ENCODE data around the gene EVX2.

DNA sequence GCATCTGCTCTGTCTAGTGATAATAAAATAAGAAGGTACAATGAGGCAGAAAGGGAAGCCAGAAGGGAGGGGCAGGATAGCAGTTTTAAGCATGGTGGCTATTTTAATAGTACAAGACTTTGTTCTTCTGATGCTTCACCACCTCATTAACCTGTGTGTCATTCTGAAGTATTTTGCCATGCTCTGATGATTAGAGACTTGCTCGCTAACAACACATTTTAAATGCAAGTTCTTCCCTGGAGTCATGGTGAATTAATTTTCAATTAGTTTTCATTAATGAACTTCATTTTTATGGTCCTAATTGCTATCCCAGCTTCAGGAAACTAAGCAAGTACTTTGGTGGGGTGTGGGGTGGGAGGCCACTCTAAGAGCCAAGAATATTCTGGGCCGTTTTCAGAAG is 56.0 kb downstream of the EVX2 start:
- TF ChIP-seq, protein P1, sequence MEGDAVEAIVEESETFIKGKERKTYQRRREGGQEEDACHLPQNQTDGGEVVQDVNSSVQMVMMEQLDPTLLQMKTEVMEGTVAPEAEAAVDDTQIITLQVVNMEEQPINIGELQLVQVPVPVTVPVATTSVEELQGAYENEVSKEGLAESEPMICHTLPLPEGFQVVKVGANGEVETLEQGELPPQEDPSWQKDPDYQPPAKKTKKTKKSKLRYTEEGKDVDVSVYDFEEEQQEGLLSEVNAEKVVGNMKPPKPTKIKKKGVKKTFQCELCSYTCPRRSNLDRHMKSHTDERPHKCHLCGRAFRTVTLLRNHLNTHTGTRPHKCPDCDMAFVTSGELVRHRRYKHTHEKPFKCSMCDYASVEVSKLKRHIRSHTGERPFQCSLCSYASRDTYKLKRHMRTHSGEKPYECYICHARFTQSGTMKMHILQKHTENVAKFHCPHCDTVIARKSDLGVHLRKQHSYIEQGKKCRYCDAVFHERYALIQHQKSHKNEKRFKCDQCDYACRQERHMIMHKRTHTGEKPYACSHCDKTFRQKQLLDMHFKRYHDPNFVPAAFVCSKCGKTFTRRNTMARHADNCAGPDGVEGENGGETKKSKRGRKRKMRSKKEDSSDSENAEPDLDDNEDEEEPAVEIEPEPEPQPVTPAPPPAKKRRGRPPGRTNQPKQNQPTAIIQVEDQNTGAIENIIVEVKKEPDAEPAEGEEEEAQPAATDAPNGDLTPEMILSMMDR (IDR thresholded peaks at IDR 0.05) = no peak
- TF ChIP-seq POLR2A (IDR thresholded peaks at IDR 0.05) = no peak

All from uterus (tissue), 2 donors.